Ecto neural progenitor cell (in vitro differentiated cells): ENCODE data around the gene ADAMTS2.
"Not testable (repeated sequence)": the region's sequence is repeated elsewhere in the genome, so short reads cannot be mapped to it uniquely, and the experiment has no call there.

Source experiments
- DNase-seq: peaks from one replicate; pipeline ENCODE4 v3.0.0-alpha.2; 2018; ENCODE audit warnings: low spot score

The ADAMTS2 gene

DNA sequence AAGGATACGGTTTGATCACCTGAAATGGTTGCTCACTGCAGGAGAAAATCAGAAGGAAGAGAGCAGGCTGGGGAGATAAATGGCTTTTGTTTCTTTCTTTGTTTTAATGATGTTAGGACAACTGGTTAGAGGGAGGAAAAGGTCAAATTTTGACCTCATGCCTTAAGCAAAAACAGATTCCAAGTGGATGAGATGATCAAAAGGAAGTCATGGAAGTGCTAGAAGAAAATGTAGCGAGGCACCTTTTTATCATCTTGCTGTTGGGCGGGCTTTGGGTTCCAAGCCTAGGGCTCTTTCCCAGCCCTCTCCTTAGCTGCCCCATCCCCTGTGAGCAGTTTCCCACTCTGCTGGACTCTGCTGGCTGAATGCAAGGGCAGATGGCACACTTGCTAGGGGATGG is 127.9 kb downstream of the ADAMTS2 start:
- no peak for DNase-seq

DNA sequence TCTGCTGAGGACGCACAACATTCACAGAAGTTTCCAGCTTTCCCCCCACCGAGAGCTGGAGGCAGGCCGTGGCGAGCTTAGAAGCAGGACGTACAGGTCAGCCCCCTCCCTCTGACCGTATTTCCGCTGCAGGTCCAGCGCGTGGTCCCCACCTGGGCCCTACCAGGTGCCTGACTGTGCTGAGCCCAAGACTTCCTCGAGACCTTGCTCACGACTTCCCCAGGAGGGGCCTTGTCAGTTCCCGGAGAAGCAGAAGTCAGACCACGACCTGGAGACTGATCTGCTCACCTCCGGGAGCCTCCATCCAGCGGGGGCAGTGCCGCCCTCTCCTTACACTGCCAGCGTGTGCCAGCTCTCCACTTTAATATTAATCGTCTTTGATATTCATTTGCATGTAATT is 128.9 kb downstream of the ADAMTS2 start:
- not testable (repeated sequence) for DNase-seq

DNA sequence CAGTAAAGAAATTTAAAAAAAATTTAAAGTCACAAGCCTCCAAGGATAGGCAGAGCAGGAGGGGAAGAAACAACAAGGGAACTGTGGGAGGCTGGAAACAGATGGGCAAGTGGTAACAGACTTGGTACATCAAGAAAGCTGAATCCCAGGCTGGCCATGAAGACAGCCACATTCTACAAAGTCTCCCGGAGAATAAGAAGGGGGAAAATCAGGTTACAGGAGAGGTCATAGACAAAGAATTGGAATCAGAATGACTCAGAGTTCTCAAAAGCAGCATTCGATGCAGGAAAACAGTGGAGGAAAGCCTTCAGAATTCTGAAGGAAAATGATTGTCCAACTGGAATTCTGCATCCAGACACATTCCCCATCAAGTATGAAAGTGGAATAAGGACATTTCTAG is 129.7 kb downstream of the ADAMTS2 start:
- DNase-seq = no peak

DNA sequence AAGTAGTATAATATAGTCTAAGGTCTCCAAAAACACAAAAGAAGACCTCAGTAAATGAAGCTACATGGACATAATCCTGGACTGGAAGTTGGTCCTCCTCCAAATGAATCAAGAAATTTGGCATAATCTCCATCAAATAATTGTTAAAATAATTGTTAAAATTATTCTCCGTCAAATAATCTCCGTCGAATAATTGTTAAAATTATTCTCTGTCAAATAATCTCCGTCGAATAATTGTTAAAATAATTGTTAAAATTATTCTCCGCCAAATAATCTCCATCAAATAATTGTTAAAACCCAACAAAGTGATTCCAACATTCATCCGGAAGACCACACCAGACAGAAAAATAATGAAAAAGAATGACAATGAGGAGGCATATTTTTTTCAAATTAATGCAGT is 130.6 kb downstream of the ADAMTS2 start:
- no peak for DNase-seq

DNA sequence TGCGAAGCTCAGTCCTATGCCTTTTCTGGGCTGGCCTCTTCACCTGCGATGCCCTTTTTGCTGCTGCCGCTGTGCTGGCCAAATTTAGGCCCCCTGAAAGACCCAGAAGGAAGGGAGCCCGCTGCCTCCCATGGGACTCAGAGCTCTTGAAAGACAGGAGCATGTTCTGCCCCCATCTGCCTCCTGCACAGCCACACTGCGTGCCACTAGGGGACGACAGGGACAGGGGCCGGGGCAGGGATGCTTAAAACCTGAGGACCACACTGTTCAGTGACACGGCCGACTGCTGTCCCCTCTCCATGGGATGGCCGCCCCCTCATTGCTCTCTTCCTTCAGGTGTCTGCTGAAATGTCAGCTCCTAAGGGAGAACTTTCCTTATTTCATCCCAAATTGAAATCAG is 132.4 kb downstream of the ADAMTS2 start:
- DNase-seq = no peak

DNA sequence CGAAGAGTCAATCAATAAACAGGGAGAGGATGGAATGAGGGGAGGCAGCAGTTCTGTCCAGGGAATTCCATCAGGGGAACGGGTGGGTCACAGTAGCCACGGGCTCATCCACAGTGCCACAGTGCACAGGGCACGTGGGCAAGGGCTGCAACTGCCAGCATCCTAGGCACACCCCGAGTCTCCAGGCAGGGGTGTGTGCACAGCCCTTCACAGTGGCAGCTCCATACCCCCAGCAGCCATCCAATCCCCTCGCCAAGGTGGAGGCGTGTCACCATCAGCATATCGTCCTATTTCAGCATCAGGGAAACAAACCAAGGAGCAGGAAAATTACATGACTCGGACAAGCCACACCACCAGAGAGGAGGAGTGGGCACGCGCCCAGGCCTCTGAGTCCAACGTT is 133.6 kb downstream of the ADAMTS2 start:
- no peak for DNase-seq

DNA sequence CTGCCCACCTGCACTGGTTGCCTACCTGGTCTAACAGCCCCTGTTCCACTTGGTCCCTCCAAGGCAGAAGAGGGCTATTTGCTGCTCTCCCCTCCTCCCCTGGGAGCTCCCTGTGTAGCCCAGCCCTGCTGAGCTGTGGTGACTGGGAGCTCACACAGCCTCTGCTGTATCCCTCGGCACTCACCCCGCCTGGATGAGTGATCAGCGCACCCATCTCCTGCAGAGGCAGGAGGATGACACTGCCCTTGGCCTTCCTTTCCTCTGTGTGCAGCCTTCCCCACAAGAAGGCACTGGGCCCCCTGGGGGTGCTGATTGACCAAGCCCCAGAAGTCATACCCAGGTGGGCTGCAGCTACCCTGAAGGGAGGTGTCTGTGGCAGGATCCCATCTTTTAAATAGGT is 134.2 kb downstream of the ADAMTS2 start:
- no peak for DNase-seq

DNA sequence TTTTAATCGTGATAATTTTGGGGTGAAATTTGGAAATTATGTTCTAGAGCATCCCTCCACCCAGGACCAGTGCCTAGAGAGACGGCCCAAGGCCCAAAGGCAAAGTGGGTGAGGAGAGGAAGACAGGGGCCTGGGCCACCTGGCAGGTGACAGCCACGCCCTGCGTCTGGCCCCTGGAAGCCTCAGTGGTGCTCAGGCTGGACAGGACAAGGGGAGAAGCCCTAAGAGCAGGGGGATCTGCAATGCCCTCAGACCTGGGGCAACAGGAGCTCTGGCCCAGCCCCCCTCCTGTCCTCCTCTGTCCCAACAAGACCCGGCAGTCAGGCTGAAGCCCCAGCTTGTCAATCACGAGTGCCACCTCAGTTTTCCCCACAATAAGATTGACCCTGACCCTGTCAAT is 134.8 kb downstream of the ADAMTS2 start:
- no peak for DNase-seq

DNA sequence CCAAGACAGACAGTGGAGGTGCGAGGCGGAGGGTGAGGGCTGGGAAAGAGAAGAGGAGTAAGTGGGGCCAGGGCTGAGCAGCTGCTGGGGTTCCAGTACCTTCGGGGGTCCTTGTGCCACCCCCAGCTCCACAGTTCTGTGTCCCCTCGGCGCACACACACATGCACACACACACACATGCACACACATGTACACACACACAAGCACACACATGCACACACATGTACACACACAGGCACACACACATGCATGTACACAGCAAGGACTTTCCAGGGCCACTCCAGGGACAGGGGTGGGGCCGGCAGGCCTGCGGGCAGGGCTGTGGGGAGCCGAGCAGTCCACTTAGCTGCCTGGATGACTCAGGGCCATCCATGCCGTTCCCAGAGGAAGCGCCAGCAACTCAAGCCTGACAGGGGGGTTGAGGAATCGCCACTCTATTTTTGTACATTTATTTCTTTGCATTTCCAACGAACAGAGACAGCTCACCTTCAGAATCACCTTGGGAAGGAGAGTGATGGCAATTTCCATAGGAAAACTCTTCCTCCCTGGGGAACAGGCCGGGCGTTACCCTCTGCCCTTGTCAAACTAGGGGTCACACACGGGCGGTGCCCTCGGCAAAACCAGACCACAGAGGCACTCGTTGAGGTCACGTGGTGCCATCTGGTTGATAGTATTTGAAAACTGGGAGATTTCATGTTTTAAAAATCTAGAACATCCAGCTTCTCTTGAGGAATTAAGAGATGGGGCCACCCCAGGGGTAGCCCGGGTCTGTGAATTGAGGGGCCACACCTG is 135.7 kb downstream of the ADAMTS2 start:
- no peak for DNase-seq

DNA sequence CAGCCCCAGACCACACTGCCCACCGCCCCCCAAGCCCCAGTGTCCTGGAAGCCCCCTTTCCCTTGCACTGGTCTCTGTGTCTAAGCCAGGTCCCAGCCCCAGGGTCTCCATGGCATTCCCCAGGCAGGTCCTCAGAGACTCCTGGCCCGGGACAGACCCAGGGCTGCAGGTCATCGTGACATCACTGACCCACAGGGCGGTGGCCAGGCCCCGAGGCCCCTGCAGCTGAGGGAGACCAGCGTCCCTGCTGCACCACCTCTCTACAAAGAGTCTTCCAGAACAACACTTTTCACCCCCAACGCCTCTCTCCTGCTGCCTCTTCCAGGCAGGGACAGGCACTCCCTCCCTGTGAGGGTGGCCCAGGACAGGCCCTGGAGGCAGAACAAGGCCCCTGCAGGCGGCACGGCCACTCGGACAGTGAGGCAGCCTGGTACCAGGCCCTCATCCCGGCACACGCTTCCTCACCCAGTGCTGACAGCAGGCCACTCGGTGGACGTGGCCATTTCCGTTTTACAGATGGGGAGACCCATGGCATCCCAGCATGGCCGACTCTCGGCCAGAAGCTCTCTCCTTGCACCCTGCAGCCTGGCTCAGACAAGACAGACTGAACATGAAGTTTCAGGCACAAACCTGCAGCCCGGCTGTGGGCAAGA is 136.4 kb downstream of the ADAMTS2 start:
- DNase-seq = no peak

DNA sequence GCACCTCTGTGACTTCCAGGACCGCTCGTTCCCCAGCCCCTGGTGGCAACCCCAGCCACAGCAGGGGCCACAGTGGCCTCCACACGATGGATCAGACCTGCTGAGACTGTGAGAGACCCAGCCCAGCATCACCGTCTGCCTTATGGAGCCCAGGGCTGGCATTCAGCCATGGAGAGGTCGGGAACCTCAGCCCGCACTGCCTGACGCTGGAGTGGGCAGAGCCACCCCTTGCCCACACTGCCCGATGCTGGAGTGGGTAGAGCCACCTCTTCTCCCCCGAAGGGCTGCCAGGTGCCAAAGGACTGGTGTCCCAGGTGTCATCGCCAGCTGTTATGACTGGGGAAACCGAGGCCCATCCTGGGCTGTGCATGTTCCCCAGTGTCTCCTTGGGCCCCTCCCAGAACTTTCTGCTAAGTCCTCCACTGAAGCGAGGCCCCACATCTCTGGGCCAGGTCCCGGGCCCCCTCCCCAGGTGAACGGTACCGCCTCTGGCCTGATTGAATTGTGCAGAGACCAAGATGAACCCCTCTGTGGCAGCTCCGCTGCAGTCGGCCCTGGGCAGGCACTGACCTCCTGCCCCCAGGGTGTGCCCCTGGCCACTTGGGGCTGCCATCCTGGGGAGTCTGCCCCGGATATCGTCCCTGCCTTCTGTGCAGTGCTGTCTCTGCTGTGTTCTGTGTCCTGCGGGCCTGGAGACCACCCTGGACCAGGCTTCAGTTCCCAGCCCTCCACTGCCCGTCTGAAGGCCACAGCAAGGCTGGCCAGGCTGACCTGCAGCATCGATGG is 137.1 kb downstream of the ADAMTS2 start:
- no peak for DNase-seq

DNA sequence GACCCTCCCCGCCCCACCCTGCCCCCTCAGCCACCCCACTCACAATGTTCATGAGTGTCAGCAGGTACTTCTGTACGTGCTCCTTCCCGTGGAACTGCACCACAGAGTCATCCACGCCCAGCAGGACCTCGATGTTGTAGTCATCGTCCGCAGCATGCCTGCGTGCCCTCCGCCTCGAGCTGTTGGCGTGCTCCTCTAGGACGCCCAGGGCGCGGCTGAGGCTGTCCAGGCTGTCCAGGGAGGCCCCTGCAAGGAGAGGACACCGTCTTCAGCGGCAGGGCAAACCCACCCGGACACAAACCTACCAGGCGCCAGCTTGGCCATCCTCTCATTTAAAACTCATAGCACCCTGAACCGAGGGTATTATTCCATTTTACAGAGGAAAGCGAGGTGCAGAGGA is 137.8 kb downstream of the ADAMTS2 start:
- no peak for DNase-seq

DNA sequence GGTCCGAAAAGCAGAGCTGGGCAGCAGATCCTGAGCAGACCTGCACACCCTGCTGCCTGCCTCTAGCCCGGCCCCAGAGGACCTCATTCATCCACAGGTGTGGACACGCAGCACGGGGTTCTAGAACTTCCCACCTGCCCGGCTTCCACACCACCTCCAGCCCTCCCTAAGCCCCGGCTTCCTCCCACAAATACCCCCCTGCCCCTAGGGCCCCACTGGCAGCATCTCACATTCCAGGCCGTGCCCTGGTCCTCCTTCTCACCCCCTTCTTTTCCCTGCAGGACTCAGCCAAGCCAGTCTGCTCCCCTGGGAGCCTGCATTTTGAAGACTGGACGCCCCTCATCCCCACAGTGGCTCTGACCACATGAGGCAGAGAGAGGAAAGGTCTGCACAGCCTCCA is 138.9 kb downstream of the ADAMTS2 start:
- DNase-seq = no peak

DNA sequence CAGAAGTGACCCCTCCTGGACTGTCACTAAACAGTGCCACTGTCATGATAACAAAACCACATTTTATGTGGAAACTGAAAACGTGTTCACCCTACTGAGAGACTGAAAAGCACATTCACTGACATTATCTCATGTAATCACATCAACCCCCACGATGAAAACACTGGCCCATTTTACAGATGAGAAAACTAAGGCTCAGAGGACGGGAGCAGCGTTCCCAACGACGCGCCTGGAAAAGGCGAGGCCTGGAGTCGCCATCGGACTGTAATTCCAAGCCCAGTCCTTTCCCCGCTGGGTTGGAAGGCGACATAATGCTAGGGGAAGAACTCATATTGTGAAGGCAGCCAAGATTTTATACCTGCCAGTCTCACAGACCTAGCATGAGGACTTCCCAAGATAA is 140.0 kb downstream of the ADAMTS2 start:
- no peak for DNase-seq

DNA sequence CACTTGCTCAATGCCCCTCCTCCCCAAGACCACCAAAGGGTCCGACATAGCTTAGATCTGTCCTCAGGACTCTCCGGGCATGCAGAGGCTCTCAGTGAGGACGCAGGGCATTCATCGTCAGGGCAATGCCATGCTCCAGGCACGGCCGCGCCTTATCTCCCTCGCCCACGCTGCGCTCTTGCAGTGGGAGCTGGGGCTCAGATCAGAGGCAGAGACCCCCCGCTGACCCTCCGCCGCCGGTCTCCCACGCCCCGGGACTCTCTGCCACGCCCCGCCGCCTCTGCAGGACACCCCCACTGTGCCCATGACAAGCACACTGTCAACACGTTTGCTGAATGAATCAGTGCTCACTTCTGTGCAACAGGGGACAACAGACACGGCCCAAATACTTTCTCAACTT is 140.7 kb downstream of the ADAMTS2 start:
- DNase-seq = no peak

DNA sequence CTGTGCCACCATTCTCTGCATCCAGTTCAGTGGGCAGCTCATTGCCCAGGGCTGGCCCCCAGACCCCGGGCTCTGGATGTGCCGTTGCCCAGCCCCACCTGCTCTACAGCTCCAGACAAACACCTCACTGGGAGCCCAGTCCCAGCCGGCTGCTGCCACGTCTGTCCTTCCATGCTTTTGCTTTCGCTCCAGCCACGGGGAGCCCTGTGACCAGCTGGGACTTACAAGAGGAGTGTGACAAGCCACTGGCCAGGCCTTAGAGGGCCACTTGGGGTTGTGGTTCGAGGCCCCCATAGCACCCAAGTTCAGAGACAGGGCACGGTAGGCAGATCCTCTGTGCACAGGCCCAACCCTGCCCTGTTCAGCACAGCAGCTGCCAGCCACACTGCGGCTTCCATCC is 142.0 kb downstream of the ADAMTS2 start:
- DNase-seq = no peak

DNA sequence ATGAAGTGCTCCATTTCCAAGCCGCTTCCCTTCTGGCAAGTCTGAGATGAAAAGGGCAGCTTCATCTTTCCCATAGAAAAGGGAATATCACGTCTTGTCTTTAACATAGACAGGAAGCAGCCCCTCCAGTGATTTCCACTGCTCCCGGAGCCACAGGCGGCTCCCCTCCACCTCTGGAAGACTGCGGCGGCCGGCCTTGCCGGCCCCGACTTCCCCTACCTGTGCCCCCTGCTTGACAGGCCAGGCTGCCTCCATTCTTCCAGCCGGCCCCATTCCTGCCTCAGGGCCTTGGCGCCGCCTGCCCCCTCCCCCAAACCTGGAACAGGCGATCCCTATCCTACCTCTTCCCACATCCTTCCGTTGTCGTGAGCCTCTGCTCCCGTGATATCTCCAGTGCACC is 143.3 kb downstream of the ADAMTS2 start:
- DNase-seq = no peak

DNA sequence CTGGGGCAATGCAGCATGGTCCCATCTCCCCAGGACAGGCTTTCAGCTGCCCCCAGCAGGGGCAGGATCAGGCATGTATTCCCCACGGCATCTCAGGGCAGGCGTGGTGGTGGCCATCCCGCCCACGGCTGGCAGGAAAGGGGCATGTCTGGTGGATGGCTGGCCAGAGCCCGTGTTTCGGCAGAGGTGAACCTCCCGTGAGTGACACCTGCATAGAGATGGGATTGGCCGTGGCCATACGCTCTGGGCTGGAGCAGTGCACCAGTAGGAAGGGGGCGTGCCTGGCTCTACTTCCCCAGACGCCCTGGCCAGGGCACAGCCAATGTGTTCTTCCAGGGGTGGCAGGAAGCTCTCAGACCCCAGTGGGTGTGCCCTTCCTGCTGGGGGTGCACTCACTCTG is 146.0 kb downstream of the ADAMTS2 start:
- no peak for DNase-seq

DNA sequence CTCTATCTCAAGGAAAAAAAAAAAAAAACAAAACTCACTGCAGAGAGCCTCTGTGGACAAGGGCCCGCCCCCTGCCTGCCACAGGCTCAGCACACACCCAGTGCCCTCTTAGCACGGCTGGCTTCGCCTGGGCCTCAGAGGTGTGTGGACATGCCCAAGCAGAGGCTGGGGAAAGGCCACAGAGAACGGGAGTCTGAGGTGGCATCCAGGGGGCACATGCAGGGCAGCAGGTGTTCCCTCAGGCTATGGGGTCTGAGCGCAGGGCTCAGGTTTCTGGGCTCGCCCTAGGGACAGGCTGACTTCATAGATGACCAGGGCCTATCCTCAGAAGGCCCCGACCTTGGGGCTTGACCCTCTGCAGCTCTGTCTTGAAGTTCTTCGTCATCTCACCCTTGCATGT is 146.4 kb downstream of the ADAMTS2 start:
- no peak for DNase-seq

DNA sequence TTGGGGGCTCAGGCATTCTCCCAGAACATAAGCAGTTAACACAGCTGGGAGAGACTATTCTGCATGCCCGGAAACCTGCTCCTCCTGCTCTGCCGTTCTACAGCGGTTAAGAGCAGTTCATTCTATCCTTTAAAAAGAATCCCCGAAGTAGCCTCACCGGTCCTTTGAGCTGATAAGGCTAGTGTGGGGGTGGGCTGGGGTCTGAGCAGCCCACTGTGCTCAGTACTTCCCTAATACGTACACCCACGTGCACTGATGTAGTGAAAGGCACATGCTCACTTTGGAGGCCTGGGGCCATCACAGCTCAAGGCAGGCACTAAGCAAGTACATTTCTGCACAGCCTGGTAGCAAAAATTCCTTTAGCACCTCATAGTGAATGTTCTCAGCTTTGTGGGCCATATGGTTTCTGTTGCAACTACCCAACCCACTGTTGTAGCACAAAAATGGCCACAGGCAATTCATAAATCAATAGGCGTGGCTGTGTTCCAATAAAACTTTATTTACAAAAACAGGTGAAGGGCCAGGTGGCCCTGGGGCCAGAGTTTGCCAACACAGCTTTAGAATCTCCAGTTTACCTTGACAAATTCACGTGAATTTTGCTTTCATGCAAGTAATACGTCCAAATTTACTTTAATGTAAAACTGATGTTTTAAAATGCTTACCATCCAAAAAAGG is 148.7 kb downstream of the ADAMTS2 start:
- DNase-seq = no peak

DNA sequence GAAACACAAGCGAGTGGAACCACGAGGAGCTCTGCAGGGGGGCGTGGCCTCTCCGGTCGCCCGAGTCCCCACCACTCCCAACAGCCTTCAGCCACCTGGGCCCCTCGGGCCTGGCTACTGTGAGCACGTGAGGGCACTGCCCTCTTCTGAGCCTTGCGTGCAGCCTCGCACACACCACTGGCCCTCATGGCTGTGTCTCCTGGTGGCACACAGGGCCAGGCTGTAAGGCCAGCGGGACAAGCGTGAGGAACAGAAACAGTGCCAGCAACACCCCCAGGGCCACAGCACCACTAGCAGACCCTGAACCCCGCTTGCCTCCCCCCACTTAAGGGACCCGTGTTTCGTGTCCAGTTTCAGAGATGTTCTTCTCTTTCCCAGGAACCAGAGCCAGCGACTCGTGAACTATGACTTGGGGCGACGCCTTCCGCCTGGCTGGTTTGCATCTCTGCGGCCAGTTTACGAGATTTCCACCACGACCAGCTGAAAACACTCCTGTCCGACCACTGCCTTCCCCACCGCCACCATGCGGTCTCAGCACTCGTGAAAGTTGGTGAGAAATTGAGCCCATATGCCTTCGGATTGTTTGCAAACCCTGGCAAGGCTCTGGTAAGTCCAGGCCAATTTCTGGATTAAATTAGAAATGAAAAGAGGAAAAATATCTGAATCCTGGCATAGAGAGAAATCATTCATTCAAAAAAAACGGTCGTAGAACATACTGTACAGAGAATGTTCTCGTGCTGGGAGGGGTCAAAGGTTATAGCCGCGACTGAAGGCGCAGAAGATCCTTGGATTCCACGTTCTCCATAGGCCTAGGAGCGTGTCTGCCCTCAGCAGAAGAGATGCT is 149.5 kb downstream of the ADAMTS2 start:
- no peak for DNase-seq

DNA sequence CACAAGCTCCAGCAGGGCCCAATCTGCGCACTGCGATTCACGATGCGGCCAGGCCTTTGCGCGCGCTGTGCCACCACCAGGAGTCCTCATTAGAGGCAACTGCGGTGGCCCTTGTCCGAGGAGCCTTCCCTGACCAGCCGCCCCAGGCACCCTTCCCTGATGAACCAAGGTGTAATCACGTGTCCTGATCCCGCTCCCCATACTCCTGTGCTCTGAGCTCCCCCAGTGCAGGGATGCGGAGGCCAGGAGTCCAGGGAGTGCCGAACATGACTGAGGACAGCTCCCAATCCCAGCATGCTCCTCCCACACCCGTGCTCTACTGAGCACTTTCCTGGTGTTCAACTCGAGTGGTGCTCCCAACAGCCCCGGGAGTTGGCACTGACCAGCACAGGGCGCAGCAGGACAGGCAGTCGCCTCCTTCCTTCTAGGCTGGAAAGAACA is 150.3 kb downstream of the ADAMTS2 start:
- no peak for DNase-seq
